Heart left ventricle (tissue), 16 donors: ENCODE measurements around the gene ATXN1. TPM values are rescaled to one million over a fixed set of nuclear protein-coding genes. Genes with fewer than 3 reads are reported as not detected.

Experiments
- ATAC-seq, 4 donors: fragments of 200-7000 bp; cut with Tn5 transposase; one replicate each; pipeline ENCODE4 v1.9.1; 2020 to 2022; ENCODE audit warnings: moderate library complexity in 4 of 4, mild to moderate bottlenecking in 3 of 4, moderate number of reproducible peaks in 1 of 4
- DNase-seq, 5 donors: peaks; one replicate each; pipeline ENCODE4 v3.0.0-alpha.2; 2020
- H3K27ac ChIP-seq, 12 donors: fragments of 200-600 bp; sonication (generic) in 4 of 12; one replicate each; pipeline versions ENCODE4 v1.5.0 to v1.8.0; 2016 to 2022; ENCODE audit warnings: mild to moderate bottlenecking in 2 of 12
- H3K27me3 ChIP-seq, 9 donors: fragments of 200-600 bp; sonication (generic) in 2 of 9; one replicate each; pipeline versions ENCODE4 v1.5.1 to v1.8.0; 2016 to 2022; ENCODE audit warnings: mild to moderate bottlenecking in 3 of 9
- H3K36me3 ChIP-seq, 9 donors: fragments of 200-600 bp; sonication (generic) in 2 of 9; one replicate each; pipeline versions ENCODE4 v1.5.0 to v1.8.0; 2018 to 2022; ENCODE audit warnings: mild to moderate bottlenecking in 2 of 9
- H3K4me1 ChIP-seq, 12 donors: fragments of 200-600 bp; sonication (generic) in 4 of 12; one replicate each; pipeline versions ENCODE4 v1.5.0 to v1.8.0; 2016 to 2022; ENCODE audit warnings: mild to moderate bottlenecking in 3 of 12
- H3K4me3 ChIP-seq, 12 donors: fragments of 200-600 bp; sonication (generic) in 4 of 12; one replicate each; pipeline versions ENCODE4 v1.5.0 to v1.8.0; 2017 to 2022; ENCODE audit warnings: mild to moderate bottlenecking in 9 of 12, moderate library complexity in 4 of 12
- H3K9me3 ChIP-seq, 12 donors: fragments of 200-600 bp; sonication (generic) in 4 of 12; one replicate each; pipeline versions ENCODE4 v1.5.0 to v1.8.0; 2016 to 2022; ENCODE audit warnings: mild to moderate bottlenecking in 1 of 12
- POLR2A ChIP-seq, 2 donors: fragments of 450-650 bp; IDR thresholded peaks; one replicate each; pipeline ENCODE4 v1.6.1; 2017; ENCODE audit warnings: antibody characterized with exemption in 2 of 2, mild to moderate bottlenecking in 2 of 2, moderate library complexity in 2 of 2
- WGBS, 4 donors: extraction: QIAGEN DNeasy Blood & Tissue Kit in 2 of 4; methylation state at CpG; one replicate each; pipeline versions ENCODE4 v1.1.5 to v1.1.7; 2013 to 2018; 5-methylcytosine and 5-hydroxymethylcytosine counted together
- intact Hi-C, 10 donors: fragments of 100-400 bp; cut with DNase I; formaldehyde crosslinking; loops; one replicate each; pipeline versions ENCODE4 v1.11.1 to v1.14.2; 2022
- polyA plus RNA-seq, 2 donors: library from polyadenylated mRNA; stranded (reverse); fragments of 200-250 nt; gene quantifications; one replicate each; pipeline ENCODE4 v1.2.3, GENCODE V29; 2013
- total RNA-seq, 9 donors: library from RNA; depleted of rRNA in 2 of 9; stranded (reverse); fragments of >200 nt in 2 of 9; fragmentation: NEBNext Ultra II Directional in 3 of 9; extraction: Animal tissue kit (Norgen Biotek cat#: 25700) in 3 of 9; gene quantifications; one replicate each; pipeline versions ENCODE4 v1.1.0 to v1.2.4, GENCODE V29; 2016 to 2023
- TF ChIP-seq, protein P1 (sequence below), 12 donors: fragments of 200-600 bp; sonication (generic) in 4 of 12; IDR thresholded peaks; one replicate each; pipeline versions ENCODE4 v1.5.0 to v1.8.0; 2018 to 2022; ENCODE audit warnings: antibody characterized with exemption in 12 of 12, mild to moderate bottlenecking in 5 of 12
- donor health status: ischemic (EF 13 %, LVEDD 7.1; RV severe dilation, severe dysfunction).
- donor health status: healthy with polysubstance abuse.
- donor health status: DM: no; HTN: yes; CAD: no.
- donor health status: DM: no; HTN: no; CAD: no.
- donor health status: ischemic (EF 25% LVEDD 6.9; RV normal size, moderate dysfunction).
- donor health status: ischemic (EF 25% LVEDD 5.7; RV mildly dilated, moderate dysfunction).
- donor health status: healthy.
- donor health status: DM: yes; HTN: yes; CAD: no.
- donor health status: ischemic (EF 35%, LVEDD 5.7; RV mildly dilated, moderate dysfunction).
- donor health status: nonischemic (EF 11% LVEDD 7.7; RV severe dilation, severe dysfunction).
- donor health status: DM: yes; HTN: yes; CAD: no.
- donor health status: PGD.
- donor health status: ischemic (EF 29% LVEDD 5.4; RV normal size, mild dysfunction).
- donor health status: nonischemic (EF 23%, LVEDD 6.1; RV moderate dilation, normal function).

Gene ATXN1
- total and polyA plus RNA-seq, 11 donors: 8.7 to 51.8 (median 36.0) TPM

DNA sequence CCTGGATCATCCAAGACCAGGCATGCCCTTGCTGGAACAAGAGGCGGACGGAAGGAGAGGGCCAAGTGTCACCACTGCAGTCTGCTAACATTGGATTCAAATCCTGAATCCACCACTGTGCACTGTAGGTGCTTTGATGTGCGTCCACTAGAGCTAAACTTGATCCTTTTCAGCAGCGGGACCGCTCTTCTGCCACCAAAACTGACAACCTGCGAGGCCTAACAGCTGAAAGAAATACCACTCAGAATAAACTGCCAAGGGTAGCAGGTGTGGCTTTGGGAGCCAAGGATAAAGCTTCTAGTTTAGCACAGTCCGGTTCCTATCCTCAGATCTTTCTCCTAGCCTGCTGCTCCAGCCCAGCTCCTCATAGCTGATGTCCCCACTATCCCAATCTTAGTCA, 108.0 kb downstream of the ATXN1 start:
- 97 to 100% (median 98%) methylated on average over 7 of the region's 7 CpGs for WGBS, 4 donors
- H3K9me3 ChIP-seq: no peaks in the 10 kb centered on the region
- no peaks in the 10 kb centered on the region for H3K27me3 ChIP-seq
- H3K4me3 ChIP-seq: no peak overlapping the region
- TF ChIP-seq, protein P1, sequence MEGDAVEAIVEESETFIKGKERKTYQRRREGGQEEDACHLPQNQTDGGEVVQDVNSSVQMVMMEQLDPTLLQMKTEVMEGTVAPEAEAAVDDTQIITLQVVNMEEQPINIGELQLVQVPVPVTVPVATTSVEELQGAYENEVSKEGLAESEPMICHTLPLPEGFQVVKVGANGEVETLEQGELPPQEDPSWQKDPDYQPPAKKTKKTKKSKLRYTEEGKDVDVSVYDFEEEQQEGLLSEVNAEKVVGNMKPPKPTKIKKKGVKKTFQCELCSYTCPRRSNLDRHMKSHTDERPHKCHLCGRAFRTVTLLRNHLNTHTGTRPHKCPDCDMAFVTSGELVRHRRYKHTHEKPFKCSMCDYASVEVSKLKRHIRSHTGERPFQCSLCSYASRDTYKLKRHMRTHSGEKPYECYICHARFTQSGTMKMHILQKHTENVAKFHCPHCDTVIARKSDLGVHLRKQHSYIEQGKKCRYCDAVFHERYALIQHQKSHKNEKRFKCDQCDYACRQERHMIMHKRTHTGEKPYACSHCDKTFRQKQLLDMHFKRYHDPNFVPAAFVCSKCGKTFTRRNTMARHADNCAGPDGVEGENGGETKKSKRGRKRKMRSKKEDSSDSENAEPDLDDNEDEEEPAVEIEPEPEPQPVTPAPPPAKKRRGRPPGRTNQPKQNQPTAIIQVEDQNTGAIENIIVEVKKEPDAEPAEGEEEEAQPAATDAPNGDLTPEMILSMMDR (IDR thresholded peaks at IDR 0.05): no peak
- TF ChIP-seq POLR2A (IDR thresholded peaks at IDR 0.05): no peak
- H3K36me3 ChIP-seq: peaks cover 0 to 58% (median 10%) of the 10 kb centered on the region in 9 donors
- no peak overlapping the region for H3K27ac ChIP-seq
- ATAC-seq: no peak
- no peak for DNase-seq
- intact Hi-C loops: no loop called here
- H3K4me1 ChIP-seq: peaks cover 0 to 28% (median 0%) of the 10 kb centered on the region in 12 donors

DNA sequence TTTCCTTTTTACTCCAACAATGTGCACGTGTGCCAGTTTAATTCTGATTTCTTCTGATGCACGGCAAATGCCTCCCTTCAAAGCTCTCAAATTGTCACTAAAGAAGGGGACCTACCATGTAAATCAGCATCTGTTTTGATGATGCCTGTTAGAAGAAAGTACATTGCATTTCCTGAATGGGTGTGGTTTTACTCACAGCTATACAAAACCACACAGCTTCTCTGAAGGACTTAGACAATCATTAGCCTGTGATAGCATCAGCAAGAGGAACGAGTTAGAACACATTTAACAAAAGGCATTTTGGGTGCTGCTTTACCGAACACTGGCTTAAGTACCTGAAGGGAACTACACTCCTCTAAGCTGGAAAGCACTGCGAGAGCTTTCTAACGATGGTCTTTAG, 109.4 kb downstream of the ATXN1 start:
- TF ChIP-seq, protein P1 (IDR thresholded peaks at IDR 0.05): no peak
- TF ChIP-seq POLR2A (IDR thresholded peaks at IDR 0.05): no peak
- no peak for ATAC-seq
- Histone ChIP-seq H3K4me3 (no peak overlapping the region), H3K27ac (peak overlapping the region in 1 of 12 donors; percentile 58), H3K9me3 (no peaks in the 10 kb centered on the region), H3K4me1 (peaks cover 0 to 20% (median 0%) of the 10 kb centered on the region in 12 donors), H3K36me3 (peaks cover 0 to 51% (median 10%) of the 10 kb centered on the region in 9 donors), H3K27me3 (no peaks in the 10 kb centered on the region)
- WGBS, 4 donors: 74 to 88% (median 85%) methylated on average over 6 of the region's 6 CpGs
- intact Hi-C loops: no loop called here
- no peak for DNase-seq

DNA sequence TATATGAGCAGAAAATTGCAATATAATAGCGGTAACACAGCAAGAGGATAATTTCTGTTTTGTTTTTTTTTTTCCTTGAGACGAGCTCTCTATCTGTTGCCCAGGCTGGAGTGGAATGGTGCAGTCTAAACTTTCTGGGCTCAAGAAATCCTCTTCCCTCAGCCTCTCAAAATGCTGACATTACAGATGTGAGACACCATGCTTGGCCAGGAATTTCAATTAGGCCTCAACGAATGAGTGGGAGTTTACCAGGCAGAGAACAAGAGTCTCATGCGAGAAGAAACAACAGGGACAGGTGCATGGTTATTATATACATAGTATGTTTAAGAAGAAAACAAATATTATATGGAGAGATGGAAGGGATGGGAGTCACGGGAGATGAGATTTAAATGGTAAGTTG, 111.4 kb downstream of the ATXN1 start:
- Histone ChIP-seq H3K36me3 (peaks cover 0 to 44% (median 4%) of the 10 kb centered on the region in 9 donors), H3K4me3 (no peak overlapping the region), H3K27me3 (no peaks in the 10 kb centered on the region), H3K9me3 (no peaks in the 10 kb centered on the region), H3K4me1 (peaks cover 0 to 15% (median 0%) of the 10 kb centered on the region in 12 donors), H3K27ac (no peak overlapping the region)
- intact Hi-C loops: no loop called here
- no peak for DNase-seq
- 84 to 88% (median 87%) methylated on average over 5 of the region's 5 CpGs for WGBS, 4 donors
- no peak for ATAC-seq
- TF ChIP-seq, protein P1 (IDR thresholded peaks at IDR 0.05): no peak
- TF ChIP-seq POLR2A (IDR thresholded peaks at IDR 0.05): no peak

DNA sequence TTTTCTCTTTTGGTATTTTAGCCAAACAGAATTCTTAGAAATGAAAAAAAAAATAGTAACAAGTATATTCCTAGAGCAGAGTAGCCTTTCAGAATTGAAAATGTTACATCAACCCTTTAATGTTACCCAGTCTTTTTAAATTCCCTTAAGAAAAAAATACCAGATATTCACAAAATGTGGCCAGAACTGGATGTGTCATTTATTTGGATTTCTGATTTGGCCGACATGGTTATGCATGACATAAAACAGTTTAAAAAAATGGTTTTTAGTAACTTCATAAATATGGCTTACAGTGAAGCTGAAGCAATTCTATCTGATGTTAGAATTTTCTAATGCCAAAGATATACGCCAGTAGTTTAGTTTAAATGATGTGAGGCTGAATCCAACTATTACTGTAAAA, 112.0 kb downstream of the ATXN1 start:
- H3K27ac ChIP-seq: no peak overlapping the region
- peaks cover 0 to 44% (median 4%) of the 10 kb centered on the region in 9 donors for H3K36me3 ChIP-seq
- 84 to 88% (median 84%) methylated on average over 2 of the region's 2 CpGs for WGBS, 4 donors
- ATAC-seq (no peak), DNase-seq (no peak)
- H3K4me1 ChIP-seq: peaks cover 0 to 15% (median 0%) of the 10 kb centered on the region in 12 donors
- intact Hi-C loops: no loop called here
- no peaks in the 10 kb centered on the region for H3K27me3 ChIP-seq
- no peak overlapping the region for H3K4me3 ChIP-seq
- TF ChIP-seq, protein P1 (IDR thresholded peaks at IDR 0.05): no peak
- H3K9me3 ChIP-seq: no peaks in the 10 kb centered on the region
